A549 (cell line): Measurements from ENCODE around the gene MTG1. TPM values are rescaled to one million over a fixed set of nuclear protein-coding genes. Genes with fewer than 3 reads are reported as not detected.

Source experiments
- ATAC-seq, 2 experiments: fragments of 200-7000 bp in 1 of 2; fragments of >200 bp in 1 of 2; cut with Nextera tagmentation in 1 of 2; cut with Tn5 transposase in 1 of 2; 3 replicates each; pipeline versions ENCODE4 v1.8.0 to v1.9.1; 2018 to 2020; ENCODE audit warnings: mild to moderate bottlenecking in 1 of 2, moderate library complexity in 1 of 2
- CTCF ChIA-PET: fragments of 300-600 bp; sonication (Branson Sonifier 250); formaldehyde crosslinking; extraction: SDS; loops from one replicate; lab custom pipeline; 2021; ENCODE audit warnings: antibody characterized with exemption, inconsistent platforms; lab: Yijun Ruan, JAX
- POLR2A ChIA-PET: fragments of 350-600 bp; formaldehyde crosslinking; extraction: SDS; loops from one replicate; lab custom pipeline; 2021; ENCODE audit warnings: antibody characterized with exemption, inconsistent platforms; lab: Yijun Ruan, JAX
- DNase-seq, 2 experiments: peaks; one replicate each; pipeline versions ENCODE4 v3.0.0 to v3.0.0-alpha.2; 2011 to 2016; ENCODE audit warnings: low read depth in 1 of 2, low spot score in 1 of 2
- FAIRE-seq: peaks from 2 replicates; lab custom pipeline; 2011; peaks lifted over from hg19 to GRCh38; lab: Jason Lieb, UNC
- H3K27ac ChIP-seq, 2 experiments: fragments of >200 bp; sonication (Bioruptor Twin); formaldehyde crosslinking; 3 replicates each; pipeline ENCODE4 v1.5.1; 2016 to 2017
- H3K4me1 ChIP-seq: fragments of >200 bp; sonication (Bioruptor Twin); formaldehyde crosslinking; 3 replicates; pipeline ENCODE4 v1.6.1; 2016
- H3K4me2 ChIP-seq: fragments of >200 bp; sonication (Bioruptor Twin); formaldehyde crosslinking; 3 replicates; pipeline ENCODE4 v1.6.1; 2016
- H3K4me3 ChIP-seq: fragments of >200 bp; sonication (Bioruptor Twin); formaldehyde crosslinking; 3 replicates; pipeline ENCODE4 v1.5.1; 2016
- H3K9me3 ChIP-seq: fragments of >200 bp; sonication (Bioruptor Twin); formaldehyde crosslinking; 3 replicates; pipeline ENCODE4 v1.6.1; 2016
- CHD2 ChIP-seq: fragments of 150-350 bp; IDR thresholded peaks from 2 replicates; pipeline ENCODE4 v1.6.1; 2014; ENCODE audit warnings: low read length; ENCODE audit not compliant: partially characterized antibody
- FOSL2 ChIP-seq, 2 experiments: fragments of 450-650 bp in 1 of 2; fragments of >200 bp in 1 of 2; sonication (Bioruptor Twin) in 1 of 2; formaldehyde crosslinking; IDR thresholded peaks; 2 replicates each; pipeline versions ENCODE4 v1.5.0 to v1.6.1; 2016 to 2020; ENCODE audit warnings: mild to moderate bottlenecking in 1 of 2, moderate library complexity in 1 of 2
- GATA3 ChIP-seq: IDR thresholded peaks from 2 replicates; pipeline ENCODE4 v1.6.1; 2012; ENCODE audit warnings: borderline replicate concordance
- HOXB13 ChIP-seq: fragments of 250-450 bp; sonication (Bioruptor Pico); IDR thresholded peaks from 2 replicates; pipeline ENCODE4 v1.5.0; 2020; ENCODE audit warnings: low read depth, mild to moderate bottlenecking, moderate library complexity
- JUN ChIP-seq, 2 experiments: fragments of >200 bp; sonication (Bioruptor Twin); formaldehyde crosslinking; IDR thresholded peaks; 2 replicates in 1 of 2; 3 replicates in 1 of 2; pipeline ENCODE4 v1.6.1; 2016 to 2017
- PHF8 ChIP-seq: fragments of 200-600 bp; sonication (generic); IDR thresholded peaks from 2 replicates; pipeline ENCODE4 v1.6.1; 2016; ENCODE audit warnings: low read depth, mild to moderate bottlenecking, antibody characterized with exemption, moderate library complexity, borderline replicate concordance
- POLR2A ChIP-seq: IDR thresholded peaks from 2 replicates; pipeline ENCODE4 v1.6.1; 2012; ENCODE audit warnings: mild to moderate bottlenecking, low read length
- POLR2AphosphoS2 ChIP-seq: conservative IDR thresholded peaks from 2 replicates; pipeline ENCODE4 v1.6.1; 2012; ENCODE audit warnings: low read length, improper control_type of control experiment, inconsistent platforms
- RCOR1 ChIP-seq: fragments of 150-350 bp; IDR thresholded peaks from 2 replicates; pipeline ENCODE4 v1.6.1; 2014; ENCODE audit warnings: antibody characterized with exemption, low read length, low read depth
- RFX5 ChIP-seq: fragments of 450-650 bp; IDR thresholded peaks from 2 replicates; pipeline ENCODE4 v1.7.1; 2014; ENCODE audit warnings: antibody characterized with exemption, mild to moderate bottlenecking, moderate library complexity
- ZC3H11A ChIP-seq: fragments of 450-650 bp; IDR thresholded peaks from 2 replicates; pipeline ENCODE4 v1.6.1; 2014; ENCODE audit warnings: antibody characterized with exemption, mild to moderate bottlenecking
- ZFP36 ChIP-seq: fragments of 450-650 bp; IDR thresholded peaks from 2 replicates; pipeline ENCODE4 v1.6.1; 2014; ENCODE audit warnings: borderline replicate concordance; ENCODE audit not compliant: partially characterized antibody
- ZNF302 ChIP-seq: fragments of 250-450 bp; sonication (Bioruptor Pico); IDR thresholded peaks from 2 replicates; pipeline ENCODE4 v1.9.0; 2021; ENCODE audit warnings: inconsistent platforms, mild to moderate bottlenecking, moderate library complexity
- WGBS: methylation state at CpG from one replicate; pipeline ENCODE4 v1.1.6; 2017; ENCODE audit errors: missing lambda C conversion rate; 5-methylcytosine and 5-hydroxymethylcytosine counted together
- polyA plus RNA-seq, 4 experiments: library from polyadenylated mRNA; depleted of rRNA in 3 of 4; stranded (reverse); fragments of >200 nt; fragmentation: RNase III in 1 of 4; extraction: RNeasy Plus Mini Kit Qiagen cat#74134 plus additional on column Dnase treatment in 1 of 4; gene quantifications; 2 replicates in 3 of 4; 3 replicates in 1 of 4; pipeline ENCODE4 v1.2.3, GENCODE V29; 2011 to 2017
- TF ChIP-seq, protein P1 (sequence below): fragments of >200 bp; sonication (Bioruptor Twin); formaldehyde crosslinking; IDR thresholded peaks from 3 replicates; pipeline ENCODE4 v1.6.1; 2016
- TF ChIP-seq, protein P2 (sequence below): fragments of >200 bp; sonication (Bioruptor Twin); formaldehyde crosslinking; IDR thresholded peaks from 2 replicates; pipeline ENCODE4 v1.6.1; 2016
- TF ChIP-seq, protein P3 (sequence below): fragments of 200-600 bp; sonication (generic); IDR thresholded peaks from 2 replicates; pipeline ENCODE4 v1.6.1; 2016; ENCODE audit warnings: antibody characterized with exemption, mild to moderate bottlenecking, moderate library complexity

MTG1 gene
- polyA plus RNA-seq, 2 of the 4 experiments (the other 2 are of a cell fraction) = 60.3 to 67.2 TPM

DNA sequence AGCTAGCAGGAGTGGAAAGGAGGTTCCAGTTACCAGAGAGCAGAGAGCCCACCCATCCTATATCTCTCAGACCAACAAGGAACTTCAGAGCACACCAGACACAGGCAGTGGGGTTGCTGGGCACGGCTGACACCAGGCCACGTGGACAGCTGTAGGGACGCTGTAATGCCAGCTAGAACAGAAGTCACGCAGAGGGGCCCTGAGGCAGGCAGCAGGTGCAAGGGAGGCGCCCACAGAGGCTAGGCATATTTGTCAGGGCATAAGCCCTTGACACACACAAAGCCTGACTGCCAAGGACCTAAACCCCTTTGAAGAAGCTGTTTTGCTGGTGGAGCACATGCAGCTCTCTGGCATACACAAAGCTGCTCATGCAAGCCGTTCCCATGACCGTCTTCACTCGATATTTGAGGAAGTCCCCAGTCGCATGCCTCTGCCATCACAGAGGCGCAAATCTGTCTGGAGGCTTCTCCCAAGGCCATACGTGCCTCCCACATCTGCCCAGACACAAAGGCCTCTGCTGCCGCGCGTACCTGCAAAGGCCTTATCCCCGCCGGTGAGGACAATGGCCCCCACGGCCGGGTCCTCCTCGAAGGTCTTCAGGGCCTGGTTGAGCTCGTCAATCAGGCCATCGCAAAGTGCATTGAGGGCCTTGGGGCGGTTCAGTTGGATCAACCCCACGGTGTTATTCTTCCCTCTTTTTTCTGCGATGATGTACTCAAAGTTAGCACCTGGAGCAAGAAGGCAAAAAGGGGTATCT lies 23.7 kb upstream of the MTG1 start (continued):
- TF ChIP-seq, protein P1, sequence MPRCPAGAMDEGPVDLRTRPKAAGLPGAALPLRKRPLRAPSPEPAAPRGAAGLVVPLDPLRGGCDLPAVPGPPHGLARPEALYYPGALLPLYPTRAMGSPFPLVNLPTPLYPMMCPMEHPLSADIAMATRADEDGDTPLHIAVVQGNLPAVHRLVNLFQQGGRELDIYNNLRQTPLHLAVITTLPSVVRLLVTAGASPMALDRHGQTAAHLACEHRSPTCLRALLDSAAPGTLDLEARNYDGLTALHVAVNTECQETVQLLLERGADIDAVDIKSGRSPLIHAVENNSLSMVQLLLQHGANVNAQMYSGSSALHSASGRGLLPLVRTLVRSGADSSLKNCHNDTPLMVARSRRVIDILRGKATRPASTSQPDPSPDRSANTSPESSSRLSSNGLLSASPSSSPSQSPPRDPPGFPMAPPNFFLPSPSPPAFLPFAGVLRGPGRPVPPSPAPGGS = no peak
- TF ChIP-seq ZC3H11A = no peak
- no peak for TF ChIP-seq HOXB13 (CRISPR knock-in tag)

DNA sequence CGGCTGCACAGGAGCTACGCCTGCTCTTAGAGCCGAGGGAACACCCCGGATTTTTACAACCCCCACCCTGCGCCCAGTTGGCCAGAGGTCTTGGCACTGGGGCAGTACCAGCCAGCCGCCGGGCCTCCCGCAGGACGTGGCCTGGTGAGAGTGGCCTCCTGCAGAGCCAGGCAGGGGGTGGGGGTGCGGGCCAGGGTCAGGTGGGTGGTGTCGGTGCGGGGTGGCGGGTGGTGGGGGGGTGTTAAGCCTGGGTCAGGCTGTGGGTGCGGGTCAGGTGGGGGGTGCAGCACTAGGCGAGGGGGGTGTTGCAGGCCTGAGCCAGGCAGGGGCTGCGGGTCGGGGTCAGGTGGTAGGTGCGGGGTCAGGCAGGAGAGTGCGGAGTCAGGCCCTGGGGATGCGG lies 21.4 kb upstream of the MTG1 start:
- WGBS = 82% methylated on average over 5 of the region's 20 CpGs

DNA sequence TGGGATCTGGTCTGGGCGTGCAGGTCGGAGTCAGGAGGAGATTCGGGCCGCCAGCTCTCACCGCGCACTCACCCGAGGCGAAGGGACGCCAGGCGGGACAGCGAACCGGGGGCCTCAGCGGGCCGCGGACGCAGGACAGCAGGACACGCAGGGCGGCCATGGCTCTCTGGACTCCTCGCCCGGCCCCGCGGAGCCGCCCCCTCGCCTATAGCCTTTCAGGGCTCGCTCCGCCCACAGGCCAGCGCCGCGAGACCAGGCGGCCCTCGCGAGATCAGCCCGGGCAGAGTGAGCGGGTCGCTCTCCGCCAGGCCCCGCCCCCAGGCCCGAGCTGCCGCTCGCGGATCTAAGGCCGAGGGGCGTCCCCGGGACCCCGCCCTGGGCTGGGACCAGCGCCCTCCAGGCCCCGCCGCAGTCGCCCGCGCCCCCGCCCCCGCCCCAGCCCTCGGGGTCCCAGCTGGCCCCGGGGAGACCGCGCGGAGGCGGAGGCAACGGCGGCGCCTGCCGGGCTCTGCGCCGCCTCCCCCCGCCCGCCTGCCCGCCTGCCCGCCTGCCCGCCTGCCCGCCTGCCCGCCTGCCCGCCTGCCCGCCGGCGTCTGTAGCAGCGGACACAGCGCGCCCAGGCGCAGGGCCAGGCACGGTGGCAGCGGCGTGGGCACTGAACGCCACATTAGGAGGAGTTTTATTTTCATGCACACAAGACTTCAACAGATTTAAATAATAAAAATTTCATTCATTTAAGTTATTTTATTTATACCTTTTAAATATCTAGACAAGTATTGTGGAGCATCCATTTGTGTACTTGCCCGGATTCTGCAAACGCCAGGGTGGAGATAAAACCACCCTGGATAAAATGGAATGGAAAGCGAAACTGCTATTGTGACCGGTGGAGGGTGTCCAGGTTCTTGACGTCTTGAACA lies 20.5 kb upstream of the MTG1 start, which contains the start of gene ECHS1:
Gene ECHS1, minus strand, starts transcription at position 181 of the 917 bp plus-strand sequence. Its CDS starts 21 bp downstream, at position 160.
- WGBS = 5% methylated on average over 41 of the region's 89 CpGs
- POLR2A ChIA-PET = interaction anchor here (0.8 to 1.4 kb wide), 4 partner anchors 8 to 44 kb away, joined by 3 to 8 read pairs (median 4); no protein-coding TSS in a partner anchor
- ATAC-seq (peak; percentile 95 to 99), DNase-seq (peak; percentile 92 to 96), FAIRE-seq (no peak)
- Histone ChIP-seq H3K4me1 (peaks cover 17% of the 10 kb centered on the region; the same call in 2 of the 3 replicates), H3K4me3 (peak within 1 kb of the TSS; percentile 89), H3K4me2 (peak within 1 kb of the TSS; percentile 81), H3K27ac (peak within 1 kb of the TSS; percentile 90 to 95), H3K9me3 (no peaks in the 10 kb centered on the region)
- CTCF ChIA-PET = interaction anchor here (1.1 kb wide), 1 partner anchor 44 kb away, joined by 5 read pairs; no protein-coding TSS in a partner anchor
- TF ChIP-seq PHF8 (peak; percentile 75; the same call in 1 of the 2 replicates), ZFP36 (no peak), POLR2A (peak; percentile 96), GATA3 (peak; percentile 55), CHD2 (peak; percentile 97), JUN (IDR thresholded peaks at IDR 0.05) (peak; percentile 36 to 93; a peak in 3 of 5 replicates)
- TF ChIP-seq, protein P1 = peak; percentile 87
- TF ChIP-seq, protein P2, sequence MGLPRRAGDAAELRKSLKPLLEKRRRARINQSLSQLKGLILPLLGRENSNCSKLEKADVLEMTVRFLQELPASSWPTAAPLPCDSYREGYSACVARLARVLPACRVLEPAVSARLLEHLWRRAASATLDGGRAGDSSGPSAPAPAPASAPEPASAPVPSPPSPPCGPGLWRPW = no peak
- TF ChIP-seq, protein P3, sequence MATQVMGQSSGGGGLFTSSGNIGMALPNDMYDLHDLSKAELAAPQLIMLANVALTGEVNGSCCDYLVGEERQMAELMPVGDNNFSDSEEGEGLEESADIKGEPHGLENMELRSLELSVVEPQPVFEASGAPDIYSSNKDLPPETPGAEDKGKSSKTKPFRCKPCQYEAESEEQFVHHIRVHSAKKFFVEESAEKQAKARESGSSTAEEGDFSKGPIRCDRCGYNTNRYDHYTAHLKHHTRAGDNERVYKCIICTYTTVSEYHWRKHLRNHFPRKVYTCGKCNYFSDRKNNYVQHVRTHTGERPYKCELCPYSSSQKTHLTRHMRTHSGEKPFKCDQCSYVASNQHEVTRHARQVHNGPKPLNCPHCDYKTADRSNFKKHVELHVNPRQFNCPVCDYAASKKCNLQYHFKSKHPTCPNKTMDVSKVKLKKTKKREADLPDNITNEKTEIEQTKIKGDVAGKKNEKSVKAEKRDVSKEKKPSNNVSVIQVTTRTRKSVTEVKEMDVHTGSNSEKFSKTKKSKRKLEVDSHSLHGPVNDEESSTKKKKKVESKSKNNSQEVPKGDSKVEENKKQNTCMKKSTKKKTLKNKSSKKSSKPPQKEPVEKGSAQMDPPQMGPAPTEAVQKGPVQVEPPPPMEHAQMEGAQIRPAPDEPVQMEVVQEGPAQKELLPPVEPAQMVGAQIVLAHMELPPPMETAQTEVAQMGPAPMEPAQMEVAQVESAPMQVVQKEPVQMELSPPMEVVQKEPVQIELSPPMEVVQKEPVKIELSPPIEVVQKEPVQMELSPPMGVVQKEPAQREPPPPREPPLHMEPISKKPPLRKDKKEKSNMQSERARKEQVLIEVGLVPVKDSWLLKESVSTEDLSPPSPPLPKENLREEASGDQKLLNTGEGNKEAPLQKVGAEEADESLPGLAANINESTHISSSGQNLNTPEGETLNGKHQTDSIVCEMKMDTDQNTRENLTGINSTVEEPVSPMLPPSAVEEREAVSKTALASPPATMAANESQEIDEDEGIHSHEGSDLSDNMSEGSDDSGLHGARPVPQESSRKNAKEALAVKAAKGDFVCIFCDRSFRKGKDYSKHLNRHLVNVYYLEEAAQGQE = peak; percentile 98

More for the DNA sequence above, 21.4 kb upstream of the MTG1 start:
- H3K9me3 ChIP-seq = no peaks in the 10 kb centered on the region
- ATAC-seq (peak in 1 of 2 experiments; percentile 5; a peak in 1 of 6 replicates), FAIRE-seq (no peak)
- POLR2A ChIA-PET = interaction anchor here (1.4 kb wide), 1 partner anchor 11 kb away, joined by 8 read pairs; no protein-coding TSS in a partner anchor
- H3K4me2 ChIP-seq = peak overlapping the region; percentile 81
- no peak for TF ChIP-seq PHF8
- TF ChIP-seq ZNF302 (CRISPR knock-in tag) = no peak
- no peak for TF ChIP-seq RCOR1
- no peak for TF ChIP-seq RFX5
- TF ChIP-seq FOSL2 (IDR thresholded peaks at IDR 0.05) = no peak
- no peak for TF ChIP-seq FOSL2 (CRISPR knock-in tag; IDR thresholded peaks at IDR 0.05)
- no peak for TF ChIP-seq POLR2AphosphoS2
- TF ChIP-seq, all 56 proteins: peak for 0
- DNase-seq = no peak
- CTCF ChIA-PET = no interaction called here
- peaks cover 13% of the 10 kb centered on the region; the same call in 2 of the 3 replicates for H3K4me1 ChIP-seq
- peak overlapping the region; percentile 89 for H3K4me3 ChIP-seq
- peak overlapping the region; percentile 90 to 95 for H3K27ac ChIP-seq
